H9 (cell line): Measurements from ENCODE around the gene ARSG. TPM values are rescaled to one million over a fixed set of nuclear protein-coding genes. Genes with fewer than 3 reads are reported as not detected.

ENCODE experiments used
- DNase-seq: peaks from one replicate; pipeline ENCODE4 v3.0.0-alpha.2; 2017
- H2AFZ ChIP-seq: one replicate; pipeline ENCODE4 v1.6.1; 2013; ENCODE audit warnings: mild to moderate bottlenecking, low read length, control low read depth, moderate library complexity
- H2AK5ac ChIP-seq: 2 replicates; pipeline ENCODE4 v1.6.1; 2013; ENCODE audit warnings: low read length, control low read depth, mixed read lengths; ENCODE audit not compliant: insufficient read length
- H2BK120ac ChIP-seq: one replicate; pipeline ENCODE4 v1.6.1; 2013; ENCODE audit warnings: low read depth, mild to moderate bottlenecking, low read length, control low read depth, inconsistent platforms; ENCODE audit not compliant: poor library complexity, severe bottlenecking
- H2BK12ac ChIP-seq: 2 replicates; pipeline ENCODE4 v1.6.1; 2013; ENCODE audit warnings: low read length, control low read depth, mixed read lengths, low read depth; ENCODE audit not compliant: insufficient read length
- H2BK15ac ChIP-seq: 2 replicates; pipeline ENCODE4 v1.6.1; 2013; ENCODE audit warnings: low read depth, low read length, control low read depth
- H2BK20ac ChIP-seq: one replicate; pipeline ENCODE4 v1.6.1; 2013; ENCODE audit warnings: low read depth, mild to moderate bottlenecking, low read length, control low read depth, inconsistent platforms; ENCODE audit not compliant: poor library complexity, severe bottlenecking
- H2BK5ac ChIP-seq: 2 replicates; pipeline ENCODE4 v1.6.1; 2013; ENCODE audit warnings: low read length, control low read depth, mixed read lengths; ENCODE audit not compliant: insufficient read length
- H3K14ac ChIP-seq: 2 replicates; pipeline ENCODE4 v1.6.1; 2013; ENCODE audit warnings: low read length, control low read depth; ENCODE audit not compliant: insufficient read depth
- H3K18ac ChIP-seq: 2 replicates; pipeline ENCODE4 v1.6.1; 2013; ENCODE audit warnings: low read depth, mild to moderate bottlenecking, mixed read lengths, low read length, control low read depth; ENCODE audit not compliant: insufficient read length
- H3K23ac ChIP-seq: 2 replicates; pipeline ENCODE4 v1.6.1; 2013; ENCODE audit warnings: low read length, control low read depth, mixed read lengths, low read depth; ENCODE audit not compliant: insufficient read length
- H3K23me2 ChIP-seq: 2 replicates; pipeline ENCODE4 v1.6.1; 2013; ENCODE audit warnings: low read depth, mild to moderate bottlenecking, mixed read lengths, low read length, control low read depth; ENCODE audit not compliant: insufficient read length, poor library complexity, severe bottlenecking
- H3K27ac ChIP-seq: 2 replicates; pipeline ENCODE4 v1.5.1; 2013; ENCODE audit warnings: low read length, control low read depth, mixed read lengths, low read depth; ENCODE audit not compliant: insufficient read length
- H3K27me3 ChIP-seq: 2 replicates; pipeline ENCODE4 v1.6.1; 2013; ENCODE audit warnings: low read length, control low read depth, inconsistent platforms; ENCODE audit not compliant: insufficient read depth
- H3K4ac ChIP-seq: 2 replicates; pipeline ENCODE4 v1.6.1; 2013; ENCODE audit warnings: low read depth, mild to moderate bottlenecking, control low read depth, inconsistent platforms, low read length, moderate library complexity
- H3K4me1 ChIP-seq: 2 replicates; pipeline ENCODE4 v1.6.1; 2013; ENCODE audit warnings: low read length, control low read depth, inconsistent platforms; ENCODE audit not compliant: insufficient read depth
- H3K4me2 ChIP-seq: 2 replicates; pipeline ENCODE4 v1.6.1; 2013; ENCODE audit warnings: low read length, control low read depth, mixed read lengths; ENCODE audit not compliant: insufficient read length, insufficient read depth
- H3K56ac ChIP-seq: 2 replicates; pipeline ENCODE4 v1.6.1; 2013; ENCODE audit warnings: low read depth, mild to moderate bottlenecking, mixed read lengths, low read length, control low read depth; ENCODE audit not compliant: insufficient read length
- H3K79me1 ChIP-seq: 2 replicates; pipeline ENCODE4 v1.6.1; 2013; ENCODE audit warnings: low read depth, mild to moderate bottlenecking, moderate library complexity, low read length, control low read depth, inconsistent platforms; ENCODE audit not compliant: insufficient read depth, poor library complexity, severe bottlenecking
- H3K79me2 ChIP-seq: 2 replicates; pipeline ENCODE4 v1.6.1; 2013; ENCODE audit warnings: low read length, control low read depth, inconsistent platforms; ENCODE audit not compliant: insufficient read depth
- H3K9ac ChIP-seq: 2 replicates; pipeline ENCODE4 v1.6.1; 2013; ENCODE audit warnings: low read length, control low read depth, mixed read lengths; ENCODE audit not compliant: insufficient read length; ENCODE audit errors: extremely low read depth
- H3K9me3 ChIP-seq: one replicate; pipeline ENCODE4 v1.6.1; 2013; ENCODE audit warnings: low read depth, low read length, inconsistent platforms; ENCODE audit not compliant: control insufficient read depth
- H3T11ph ChIP-seq: one replicate; pipeline ENCODE4 v1.6.1; 2013; ENCODE audit warnings: mild to moderate bottlenecking, low read length, control low read depth, inconsistent platforms
- H4K20me1 ChIP-seq: one replicate; pipeline ENCODE4 v1.6.1; 2013; ENCODE audit not compliant: control insufficient read depth, insufficient read length, insufficient read depth
- H4K5ac ChIP-seq: 2 replicates; pipeline ENCODE4 v1.6.1; 2013; ENCODE audit warnings: low read depth, mild to moderate bottlenecking, mixed read lengths, low read length, control low read depth; ENCODE audit not compliant: insufficient read length
- H4K8ac ChIP-seq: replicated peaks from 2 replicates; pipeline ENCODE4 v1.6.1; 2013; ENCODE audit warnings: low read length, control low read depth, mixed read lengths, low read depth; ENCODE audit not compliant: insufficient read length
- H4K91ac ChIP-seq: 2 replicates; pipeline ENCODE4 v1.6.1; 2013; ENCODE audit warnings: low read depth, mild to moderate bottlenecking, moderate library complexity, mixed read lengths, low read length, control low read depth; ENCODE audit not compliant: insufficient read length
- H3K27ac Mint-ChIP-seq, 3 experiments: 2 replicates in 2 of 3; 3 replicates in 1 of 3; pipeline ENCODE4 v1.8.0; 2020 to 2021; ENCODE audit warnings: mixed read lengths in 3 of 3, mild to moderate bottlenecking in 1 of 3, moderate library complexity in 1 of 3
- H3K27me3 Mint-ChIP-seq: 2 replicates; pipeline ENCODE4 v1.8.0; 2021; ENCODE audit warnings: low read depth, mild to moderate bottlenecking, moderate library complexity, mixed read lengths
- H3K36me3 Mint-ChIP-seq, 3 experiments: 2 replicates in 2 of 3; 3 replicates in 1 of 3; pipeline ENCODE4 v1.8.0; 2020 to 2021; ENCODE audit warnings: low read depth in 3 of 3, mixed read lengths in 3 of 3; ENCODE audit not compliant: insufficient read depth in 1 of 3
- H3K4me1 Mint-ChIP-seq, 2 experiments: 2 replicates each; pipeline ENCODE4 v1.8.0; 2020; ENCODE audit warnings: mixed read lengths in 2 of 2
- H3K4me3 Mint-ChIP-seq, 2 experiments: 2 replicates in 1 of 2; 3 replicates in 1 of 2; pipeline ENCODE4 v1.8.0; 2020 to 2021; ENCODE audit warnings: mild to moderate bottlenecking in 2 of 2, mixed read lengths in 2 of 2, moderate library complexity in 1 of 2
- H3K9me3 Mint-ChIP-seq, 2 experiments: 2 replicates in 1 of 2; 3 replicates in 1 of 2; pipeline ENCODE4 v1.8.0; 2020; ENCODE audit warnings: mild to moderate bottlenecking in 2 of 2, mixed read lengths in 2 of 2, moderate library complexity in 1 of 2
- WGBS: extraction: QIAGEN DNeasy Blood & Tissue Kit; methylation state at CpG from one replicate; pipeline ENCODE4 v1.1.7; 2013; ENCODE audit warnings: missing lambda C conversion rate, low lambda C conversion rate, mixed read lengths; ENCODE audit not compliant: insufficient read length; ENCODE audit errors: extremely low coverage; 5-methylcytosine and 5-hydroxymethylcytosine counted together
- total RNA-seq: library from RNA; stranded (reverse); gene quantifications from 2 replicates; pipeline ENCODE4 v1.2.1, GENCODE V29; 2021
- TF ChIP-seq, protein P1 (sequence below): fragments of 200-600 bp; sonication (generic); conservative IDR thresholded peaks from 3 replicates; pipeline ENCODE4 v1.8.0; 2021; ENCODE audit warnings: antibody characterized with exemption, mild to moderate bottlenecking

Gene ARSG
- total RNA-seq, 1 experiment from 2014 or later, result 3.6 TPM

DNA sequence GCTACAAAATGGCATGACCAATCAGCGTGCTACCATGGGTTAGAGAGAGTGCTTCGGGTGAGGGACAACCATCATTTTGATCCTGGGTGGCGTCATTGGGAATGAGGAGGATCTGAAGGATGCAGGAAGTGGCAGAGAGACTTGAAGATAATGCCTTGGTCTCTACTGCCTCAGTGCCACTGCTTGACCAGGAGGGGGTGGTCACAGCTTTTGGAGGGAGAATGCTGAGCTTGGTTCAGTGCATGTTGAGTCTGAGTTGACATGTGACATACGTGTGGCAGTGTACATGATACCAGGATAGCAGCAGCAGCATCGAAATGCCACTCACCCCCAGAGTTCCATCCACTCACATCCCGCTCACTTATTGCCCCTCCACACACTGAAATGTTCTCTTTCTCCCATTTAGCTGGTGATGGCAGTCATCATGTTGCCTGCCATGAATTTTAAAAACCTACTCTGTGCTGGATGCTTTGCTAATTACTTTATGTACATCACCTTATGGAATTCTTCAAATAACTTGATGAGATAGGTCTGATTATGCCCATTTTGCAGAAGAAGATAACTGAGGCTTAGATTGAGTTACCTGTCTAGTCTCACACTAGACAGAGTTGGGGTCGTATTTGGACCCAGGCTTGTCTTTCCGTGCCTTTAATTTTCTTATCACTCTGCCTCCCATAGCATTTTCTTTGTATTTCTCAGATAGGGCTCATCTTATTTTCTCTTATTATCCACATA, 36.7 kb downstream of the ARSG start:
- no peaks in the 10 kb centered on the region for H3K79me1 ChIP-seq
- peaks cover 20 to 30% of the 10 kb centered on the region in 2 experiments for H3K9me3 Mint-ChIP-seq
- no peaks in the 10 kb centered on the region for H3K4me1 ChIP-seq
- H3K4me1 Mint-ChIP-seq, result 0 out of 4 replicates have a peak, but pooled peaks cover 0 to 2% of the 10 kb centered on the region in 2 experiments
- peaks cover 1% of the 10 kb centered on the region; the same call in 1 of the 2 replicates for H3K27me3 Mint-ChIP-seq
- H3K36me3 Mint-ChIP-seq, result peaks cover 10 to 15% (median 15%) of the 10 kb centered on the region in 3 experiments
- no peak overlapping the region for H3K18ac ChIP-seq
- no peak overlapping the region for H3K4ac ChIP-seq
- H3K9ac ChIP-seq, result no peak overlapping the region
- H3K23ac ChIP-seq, result no peak overlapping the region
- no peak overlapping the region for H4K91ac ChIP-seq
- H3K27ac ChIP-seq, result no peak overlapping the region
- no peak overlapping the region for H3K14ac ChIP-seq
- H2AFZ ChIP-seq, result no peak overlapping the region
- no peak overlapping the region for H3K56ac ChIP-seq
- no peak overlapping the region for H3K27ac Mint-ChIP-seq
- no peaks in the 10 kb centered on the region for H4K20me1 ChIP-seq
- no peak overlapping the region for H2AK5ac ChIP-seq
- no peak overlapping the region for H3T11ph ChIP-seq
- H3K27me3 ChIP-seq, result no peaks in the 10 kb centered on the region
- no peaks in the 10 kb centered on the region for H3K9me3 ChIP-seq
- H3K4me3 Mint-ChIP-seq, result no peak overlapping the region
- H2BK5ac ChIP-seq, result no peak overlapping the region
- H4K5ac ChIP-seq, result no peak overlapping the region
- H2BK15ac ChIP-seq, result no peak overlapping the region
- no peak overlapping the region for H3K4me2 ChIP-seq
- no peaks in the 10 kb centered on the region for H3K79me2 ChIP-seq
- no peak overlapping the region for H2BK12ac ChIP-seq
- DNase-seq, result no peak
- H2BK20ac ChIP-seq, result no peak overlapping the region
- no CpG with 5 or more reads among the region's 8 CpGs for WGBS
- TF ChIP-seq, protein P1, sequence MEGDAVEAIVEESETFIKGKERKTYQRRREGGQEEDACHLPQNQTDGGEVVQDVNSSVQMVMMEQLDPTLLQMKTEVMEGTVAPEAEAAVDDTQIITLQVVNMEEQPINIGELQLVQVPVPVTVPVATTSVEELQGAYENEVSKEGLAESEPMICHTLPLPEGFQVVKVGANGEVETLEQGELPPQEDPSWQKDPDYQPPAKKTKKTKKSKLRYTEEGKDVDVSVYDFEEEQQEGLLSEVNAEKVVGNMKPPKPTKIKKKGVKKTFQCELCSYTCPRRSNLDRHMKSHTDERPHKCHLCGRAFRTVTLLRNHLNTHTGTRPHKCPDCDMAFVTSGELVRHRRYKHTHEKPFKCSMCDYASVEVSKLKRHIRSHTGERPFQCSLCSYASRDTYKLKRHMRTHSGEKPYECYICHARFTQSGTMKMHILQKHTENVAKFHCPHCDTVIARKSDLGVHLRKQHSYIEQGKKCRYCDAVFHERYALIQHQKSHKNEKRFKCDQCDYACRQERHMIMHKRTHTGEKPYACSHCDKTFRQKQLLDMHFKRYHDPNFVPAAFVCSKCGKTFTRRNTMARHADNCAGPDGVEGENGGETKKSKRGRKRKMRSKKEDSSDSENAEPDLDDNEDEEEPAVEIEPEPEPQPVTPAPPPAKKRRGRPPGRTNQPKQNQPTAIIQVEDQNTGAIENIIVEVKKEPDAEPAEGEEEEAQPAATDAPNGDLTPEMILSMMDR, result peak; percentile 32; the same call in 2 of the 3 replicates
- H3K23me2 ChIP-seq, result no peaks in the 10 kb centered on the region
- no peak overlapping the region for H2BK120ac ChIP-seq
- no peak overlapping the region for H4K8ac ChIP-seq
